Gastrocnemius medialis (tissue), 4 donors: Measurements from ENCODE around the gene ZFHX3. TPM values are rescaled to one million over a fixed set of nuclear protein-coding genes. Genes with fewer than 3 reads are reported as not detected.

Experiments
- ATAC-seq, 2 donors: fragments of 150-250 bp; one replicate each; pipeline ENCODE4 v1.9.1; 2016
- DNase-seq, 2 donors: peaks; one replicate each; pipeline ENCODE4 v3.0.0-alpha.2; 2019
- H3K27ac ChIP-seq, 4 donors: fragments of 200-600 bp; sonication (generic); 1 replicate in 1 of 4; 2 replicates in 3 of 4; pipeline ENCODE4 v1.5.1; 2016 to 2018; ENCODE audit warnings: mild to moderate bottlenecking in 2 of 4, moderate library complexity in 1 of 4
- H3K27me3 ChIP-seq, 3 donors: fragments of 200-600 bp; sonication (generic) in 2 of 3; 1 replicate in 1 of 3; 2 replicates in 2 of 3; pipeline versions ENCODE4 v1.5.1 to v1.6.0; 2016 to 2019; ENCODE audit warnings: mild to moderate bottlenecking in 1 of 3, moderate library complexity in 1 of 3
- H3K36me3 ChIP-seq, 2 donors: fragments of 200-600 bp; sonication (generic) in 1 of 2; one replicate each; pipeline ENCODE4 v1.5.1; 2017 to 2018
- H3K4me1 ChIP-seq, 2 donors: fragments of 200-600 bp; sonication (generic) in 1 of 2; one replicate each; pipeline ENCODE4 v1.5.1; 2016 to 2017; ENCODE audit warnings: mild to moderate bottlenecking in 2 of 2
- H3K4me3 ChIP-seq, 4 donors: fragments of 200-600 bp; sonication (generic) in 3 of 4; 1 replicate in 1 of 4; 2 replicates in 3 of 4; pipeline ENCODE4 v1.5.1; 2016 to 2019; ENCODE audit warnings: mild to moderate bottlenecking in 2 of 4
- H3K9me3 ChIP-seq, 3 donors: fragments of 200-600 bp; sonication (generic) in 2 of 3; 1 replicate in 1 of 3; 2 replicates in 2 of 3; pipeline ENCODE4 v1.5.1; 2016 to 2019
- POLR2A ChIP-seq, 2 donors: fragments of 450-650 bp; IDR thresholded peaks; one replicate each; pipeline ENCODE4 v1.6.1; 2017; ENCODE audit warnings: antibody characterized with exemption in 2 of 2, mild to moderate bottlenecking in 2 of 2, moderate library complexity in 2 of 2
- in situ Hi-C, 4 donors: fragments of 200-750 bp; cut with MboI; loops; one replicate each; pipeline versions ENCODE4 v1.15.0 to v1.8.0; 2017; ENCODE audit warnings: low sequenced_read_pairs in 4 of 4
- intact Hi-C: fragments of 100-400 bp; cut with DNase I; formaldehyde crosslinking; loops from one replicate; pipeline ENCODE4 v1.15.1; 2023; ENCODE audit warnings: low total_unique reads
- total RNA-seq, 4 donors: library from RNA; depleted of rRNA; stranded (reverse); fragments of >200 nt; gene quantifications; one replicate each; pipeline versions ENCODE4 v1.1.0 to v1.2.3, GENCODE V29; 2016
- TF ChIP-seq, protein P1 (sequence below), 5 experiments: fragments of 450-650 bp in 3 of 5; fragments of 200-600 bp in 2 of 5; sonication (generic) in 2 of 5; IDR thresholded peaks in 4 of 5; conservative IDR thresholded peaks in 1 of 5; 1 replicate in 4 of 5; 2 replicates in 1 of 5; pipeline ENCODE4 v1.5.1; 2016 to 2019; ENCODE audit warnings: antibody characterized with exemption in 5 of 5, mild to moderate bottlenecking in 3 of 5, moderate library complexity in 3 of 5

The ZFHX3 gene
- total RNA-seq, 4 donors from 2014 or later: 14.0 to 28.5 (median 27.3) TPM

- Histone ChIP-seq H3K36me3 (peaks cover 0 to 12% of the 10 kb centered on the region in 2 donors), H3K4me1 (peaks cover 38 to 57% of the 10 kb centered on the region in 2 donors), H3K4me3 (peak overlapping the region in 1 of 4 donors; percentile 35), H3K27ac (peak overlapping the region; percentile 69 to 83 (median 82)), H3K9me3 (no peaks in the 10 kb centered on the region), H3K27me3 (no peaks in the 10 kb centered on the region)
- ATAC-seq (peak; percentile 81), DNase-seq (peak in 1 of 2 donors; percentile 59)
- in situ Hi-C loops (no loop called here), intact Hi-C loops (no loop called here)
- no peak for TF ChIP-seq POLR2A (IDR thresholded peaks at IDR 0.05)
- TF ChIP-seq, protein P1, sequence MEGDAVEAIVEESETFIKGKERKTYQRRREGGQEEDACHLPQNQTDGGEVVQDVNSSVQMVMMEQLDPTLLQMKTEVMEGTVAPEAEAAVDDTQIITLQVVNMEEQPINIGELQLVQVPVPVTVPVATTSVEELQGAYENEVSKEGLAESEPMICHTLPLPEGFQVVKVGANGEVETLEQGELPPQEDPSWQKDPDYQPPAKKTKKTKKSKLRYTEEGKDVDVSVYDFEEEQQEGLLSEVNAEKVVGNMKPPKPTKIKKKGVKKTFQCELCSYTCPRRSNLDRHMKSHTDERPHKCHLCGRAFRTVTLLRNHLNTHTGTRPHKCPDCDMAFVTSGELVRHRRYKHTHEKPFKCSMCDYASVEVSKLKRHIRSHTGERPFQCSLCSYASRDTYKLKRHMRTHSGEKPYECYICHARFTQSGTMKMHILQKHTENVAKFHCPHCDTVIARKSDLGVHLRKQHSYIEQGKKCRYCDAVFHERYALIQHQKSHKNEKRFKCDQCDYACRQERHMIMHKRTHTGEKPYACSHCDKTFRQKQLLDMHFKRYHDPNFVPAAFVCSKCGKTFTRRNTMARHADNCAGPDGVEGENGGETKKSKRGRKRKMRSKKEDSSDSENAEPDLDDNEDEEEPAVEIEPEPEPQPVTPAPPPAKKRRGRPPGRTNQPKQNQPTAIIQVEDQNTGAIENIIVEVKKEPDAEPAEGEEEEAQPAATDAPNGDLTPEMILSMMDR (IDR thresholded peaks at IDR 0.05 in 4 of 5, conservative IDR thresholded peaks at IDR 0.05 in 1 of 5): no peak
These were observed 100.3 kb downstream of the ZFHX3 start for GRCh38 chr16:72947379-72948237.

- Histone ChIP-seq H3K4me3 (peak overlapping the region in 1 of 4 donors; percentile 35), H3K27me3 (no peaks in the 10 kb centered on the region), H3K4me1 (peaks cover 29 to 49% of the 10 kb centered on the region in 2 donors), H3K27ac (peak overlapping the region; percentile 69 to 83 (median 82)), H3K9me3 (no peaks in the 10 kb centered on the region), H3K36me3 (peaks cover 0 to 12% of the 10 kb centered on the region in 2 donors)
- DNase-seq (no peak), ATAC-seq (peak in 1 of 2 donors; percentile 28)
- intact Hi-C loops (no loop called here), in situ Hi-C loops (no loop called here)
- no peak for TF ChIP-seq POLR2A (IDR thresholded peaks at IDR 0.05)
- TF ChIP-seq, protein P1 (IDR thresholded peaks at IDR 0.05 in 4 of 5, conservative IDR thresholded peaks at IDR 0.05 in 1 of 5): no peak
These were observed 101.3 kb downstream of the ZFHX3 start for GRCh38 chr16:72946474-72947194.

DNA sequence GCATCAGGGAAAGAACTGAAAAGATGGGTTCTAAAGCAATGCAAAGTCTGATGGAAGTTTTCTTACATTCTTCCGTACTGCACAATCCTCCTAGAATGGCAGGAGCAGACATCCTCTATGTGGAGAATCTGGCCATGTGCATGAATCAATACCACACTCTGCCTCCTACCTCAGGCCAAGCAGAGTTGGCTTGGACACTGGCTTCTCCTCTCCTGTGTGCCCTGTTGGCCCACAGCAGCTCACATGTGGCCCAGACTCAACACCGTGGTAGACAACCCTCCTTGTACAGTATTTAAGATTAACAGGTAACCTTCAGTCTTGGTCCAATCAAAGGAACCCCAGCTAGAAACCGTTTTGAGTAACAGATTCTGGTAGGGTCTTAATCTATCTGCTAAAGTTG is 101.9 kb downstream of the ZFHX3 start:
- ATAC-seq (no peak), DNase-seq (no peak)
- H3K9me3 ChIP-seq: no peaks in the 10 kb centered on the region
- no peak overlapping the region for H3K4me3 ChIP-seq
- H3K27ac ChIP-seq: peak overlapping the region; percentile 69 to 83 (median 82)
- peaks cover 28 to 44% of the 10 kb centered on the region in 2 donors for H3K4me1 ChIP-seq
- intact Hi-C loops (no loop called here), in situ Hi-C loops (no loop called here)
- no peaks in the 10 kb centered on the region for H3K27me3 ChIP-seq
- H3K36me3 ChIP-seq: peaks cover 0 to 12% of the 10 kb centered on the region in 2 donors
- TF ChIP-seq, protein P1 (IDR thresholded peaks at IDR 0.05 in 4 of 5, conservative IDR thresholded peaks at IDR 0.05 in 1 of 5): no peak
- TF ChIP-seq POLR2A (IDR thresholded peaks at IDR 0.05): no peak

GRCh38 chr16:72945611-72946010 is 102.3 kb downstream of the ZFHX3 start:
- Histone ChIP-seq H3K27ac (peak overlapping the region in 1 of 4 donors; percentile 83), H3K4me3 (no peak overlapping the region), H3K36me3 (peaks cover 0 to 10% of the 10 kb centered on the region in 2 donors), H3K4me1 (peaks cover 32 to 45% of the 10 kb centered on the region in 2 donors), H3K9me3 (no peaks in the 10 kb centered on the region), H3K27me3 (no peaks in the 10 kb centered on the region)
- intact Hi-C loops: no loop called here
- in situ Hi-C loops: no loop called here
- ATAC-seq (no peak), DNase-seq (no peak)
- TF ChIP-seq, protein P1 (IDR thresholded peaks at IDR 0.05 in 4 of 5, conservative IDR thresholded peaks at IDR 0.05 in 1 of 5): no peak
- no peak for TF ChIP-seq POLR2A (IDR thresholded peaks at IDR 0.05)
